HepG2 (cell line): Measurements from ENCODE around the gene VIM. TPM values are rescaled to one million over a fixed set of nuclear protein-coding genes. Genes with fewer than 3 reads are reported as not detected.
A peak's percentile ranks its signal among the peaks of the same experiment; 100 is the strongest.

Experiments used
- ATAC-seq: fragments of 200-7000 bp; cut with Tn5 transposase; 3 replicates; pipeline ENCODE4 v1.9.1; 2020; ENCODE audit warnings: mild to moderate bottlenecking, moderate library complexity
- BruUV-seq: library from RNA; stranded (reverse); fragments of 400-500 nt; replicated peaks from 2 replicates; lab custom pipeline; 2021; lab: Mats Ljungman, UMichigan
- CTCF ChIA-PET: fragments of 300-600 bp; formaldehyde crosslinking; extraction: SDS; loops from one replicate; lab custom pipeline; 2021; ENCODE audit warnings: low total read pairs, inconsistent platforms, low intra/inter-chr PET ratio; lab: Yijun Ruan, JAX
- POLR2A ChIA-PET: fragments of 350-600 bp; sonication (Branson Sonifier 250); formaldehyde crosslinking; loops from one replicate; lab custom pipeline; 2020; ENCODE audit warnings: antibody characterized with exemption, inconsistent platforms; lab: Yijun Ruan, JAX
- DNase-seq: peaks from one replicate; pipeline ENCODE4 v3.0.0-alpha.2; 2015; ENCODE audit warnings: low spot score
- FAIRE-seq: peaks from 3 replicates; lab custom pipeline; 2011; peaks lifted over from hg19 to GRCh38; lab: Jason Lieb, UNC
- H2AFZ ChIP-seq: one replicate; pipeline ENCODE4 v1.6.1; 2011; ENCODE audit warnings: low read length, inconsistent platforms
- H3K27ac ChIP-seq: fragments of 300-600 bp; 3 replicates; pipeline ENCODE4 v1.8.0; 2011; ENCODE audit warnings: mixed run types, mild to moderate bottlenecking, mixed read lengths, low read length, inconsistent platforms; ENCODE audit not compliant: insufficient read depth; ENCODE audit errors: extremely low read length
- H3K27me3 ChIP-seq, 2 experiments: fragments of 200-600 bp in 1 of 2; 2 replicates in 1 of 2; 3 replicates in 1 of 2; pipeline versions ENCODE4 v1.6.0 to v1.8.0; 2011; ENCODE audit warnings: low read length in 2 of 2, mild to moderate bottlenecking in 2 of 2, moderate library complexity in 2 of 2, inconsistent platforms in 1 of 2; ENCODE audit not compliant: insufficient read depth in 2 of 2, control insufficient read depth in 1 of 2
- H3K36me3 ChIP-seq, 2 experiments: fragments of 200-600 bp in 1 of 2; replicated peaks in 1 of 2; 2 replicates in 1 of 2; 3 replicates in 1 of 2; pipeline versions ENCODE4 v1.5.1 to v1.8.0; 2011; ENCODE audit warnings: low read length in 2 of 2, inconsistent platforms in 1 of 2; ENCODE audit not compliant: insufficient read depth in 2 of 2, control insufficient read depth in 1 of 2
- H3K4me1 ChIP-seq: 2 replicates; pipeline ENCODE4 v1.5.1; 2012; ENCODE audit warnings: low read length, inconsistent platforms; ENCODE audit not compliant: insufficient read depth
- H3K4me2 ChIP-seq: 2 replicates; pipeline ENCODE4 v1.6.0; 2011; ENCODE audit warnings: low read depth, low read length, inconsistent platforms
- H3K4me3 ChIP-seq, 3 experiments: fragments of 200-600 bp in 1 of 3; sonication (generic), shearing (Covaris generic) in 1 of 3; replicated peaks in 1 of 3; 2 replicates each; pipeline ENCODE4 v1.5.1; 2011 to 2016; ENCODE audit warnings: low read length in 3 of 3, inconsistent platforms in 2 of 3, low read depth in 2 of 3, mild to moderate bottlenecking in 2 of 3, control low read depth in 1 of 3, mixed read lengths in 1 of 3; ENCODE audit not compliant: insufficient read depth in 1 of 3
- H3K79me2 ChIP-seq: one replicate; pipeline ENCODE4 v1.6.1; 2011; ENCODE audit warnings: low read length, inconsistent platforms; ENCODE audit not compliant: insufficient read depth
- H3K9ac ChIP-seq: 2 replicates; pipeline ENCODE4 v1.6.0; 2011; ENCODE audit warnings: mild to moderate bottlenecking, low read depth, low read length, inconsistent platforms; ENCODE audit not compliant: insufficient read depth
- H3K9me3 ChIP-seq: 2 replicates; pipeline ENCODE4 v1.5.1; 2012; ENCODE audit warnings: mild to moderate bottlenecking, low read length
- H4K20me1 ChIP-seq: 2 replicates; pipeline ENCODE4 v1.6.0; 2011; ENCODE audit warnings: inconsistent platforms, mild to moderate bottlenecking, low read length, moderate library complexity; ENCODE audit not compliant: insufficient read depth
- CEBPB ChIP-seq: IDR thresholded peaks from 2 replicates; pipeline ENCODE4 v1.6.1; 2011; ENCODE audit warnings: low read depth, low read length, improper control_type of control experiment, borderline replicate concordance
- IRF2 ChIP-seq: IDR thresholded peaks from 2 replicates; pipeline ENCODE4 v1.6.1; 2018; ENCODE audit warnings: missing genetic modification reagents, missing compliant biosample characterization
- MEF2D ChIP-seq: sonication (generic); formaldehyde crosslinking; IDR thresholded peaks from 2 replicates; pipeline ENCODE4 v1.5.1; 2020; ENCODE audit warnings: mild to moderate bottlenecking, missing genetic modification reagents
- NFE2L1 ChIP-seq: sonication (generic); formaldehyde crosslinking; IDR thresholded peaks from 2 replicates; pipeline ENCODE4 v1.4.0; 2020; ENCODE audit warnings: missing genetic modification reagents, mild to moderate bottlenecking, borderline replicate concordance
- SSRP1 ChIP-seq: IDR thresholded peaks from 2 replicates; pipeline ENCODE4 v1.6.1; 2016; ENCODE audit warnings: control low read depth
- TBX3 ChIP-seq: fragments of 450-650 bp; IDR thresholded peaks from 2 replicates; pipeline ENCODE4 v1.6.1; 2017; ENCODE audit warnings: antibody characterized with exemption, mild to moderate bottlenecking, inconsistent platforms, borderline replicate concordance
- ZNF232 ChIP-seq: sonication (generic); formaldehyde crosslinking; IDR thresholded peaks from 2 replicates; pipeline ENCODE4 v1.4.0; 2020; ENCODE audit warnings: missing genetic modification reagents, borderline replicate concordance
- ZNF546 ChIP-seq: sonication (generic); formaldehyde crosslinking; conservative IDR thresholded peaks from 2 replicates; pipeline ENCODE4 v1.8.1; 2023; ENCODE audit warnings: mild to moderate bottlenecking, missing genetic modification reagents
- ZNF713 ChIP-seq: sonication (generic); formaldehyde crosslinking; IDR thresholded peaks from 2 replicates; pipeline ENCODE4 v1.4.0; 2020; ENCODE audit warnings: mild to moderate bottlenecking, missing genetic modification reagents
- WGBS: methylation state at CpG from one replicate; pipeline ENCODE4 v1.1.6; 2017; ENCODE audit warnings: low lambda C conversion rate; 5-methylcytosine and 5-hydroxymethylcytosine counted together
- in situ Hi-C: cut with HindIII; loops from 2 replicates; pipeline ENCODE4 v1.10.0; 2017; ENCODE audit warnings: low pct_unique_long_range_greater_than_20kb; ENCODE audit not compliant: extremely low pct_ligation_motif_present
- intact Hi-C: fragments of 100-400 bp; cut with micrococcal nuclease; formaldehyde crosslinking; loops from one replicate; pipeline ENCODE4 v1.10.0; 2022; ENCODE audit not compliant: unreplicated experiment
- polyA plus RNA-seq, 8 experiments: library from polyadenylated mRNA; depleted of rRNA in 3 of 8; stranded (reverse) in 7 of 8; unstranded in 1 of 8; fragments of >200 nt; fragmentation: Illumina TruSeq in 4 of 8; extraction: Trizol in 4 of 8; gene quantifications; 2 replicates each; pipeline versions ENCODE4 v1.2.1 to v1.2.3, GENCODE V29; 2011 to 2016; ENCODE audit warnings: low read depth in 4 of 8, missing spikeins in 1 of 8, mixed read lengths in 1 of 8; ENCODE audit not compliant: insufficient read depth in 1 of 8
- total RNA-seq, 5 experiments: library from RNA; depleted of rRNA; stranded (reverse); fragments of >200 nt; fragmentation: Illumina TruSeq; extraction: Trizol; gene quantifications; 2 replicates each; pipeline ENCODE4 v1.2.3, GENCODE V29; 2016; ENCODE audit warnings: low read depth in 1 of 5
- TF ChIP-seq, protein P1 (sequence below): sonication (generic); formaldehyde crosslinking; IDR thresholded peaks from 2 replicates; pipeline ENCODE4 v1.5.0; 2020; ENCODE audit warnings: missing genetic modification reagents, mild to moderate bottlenecking, borderline replicate concordance

VIM gene
- total and polyA plus RNA-seq, 2 of the 13 experiments (the other 11 are each of a cell fraction or from before 2014, with no cell fraction given) = not detected

DNA sequence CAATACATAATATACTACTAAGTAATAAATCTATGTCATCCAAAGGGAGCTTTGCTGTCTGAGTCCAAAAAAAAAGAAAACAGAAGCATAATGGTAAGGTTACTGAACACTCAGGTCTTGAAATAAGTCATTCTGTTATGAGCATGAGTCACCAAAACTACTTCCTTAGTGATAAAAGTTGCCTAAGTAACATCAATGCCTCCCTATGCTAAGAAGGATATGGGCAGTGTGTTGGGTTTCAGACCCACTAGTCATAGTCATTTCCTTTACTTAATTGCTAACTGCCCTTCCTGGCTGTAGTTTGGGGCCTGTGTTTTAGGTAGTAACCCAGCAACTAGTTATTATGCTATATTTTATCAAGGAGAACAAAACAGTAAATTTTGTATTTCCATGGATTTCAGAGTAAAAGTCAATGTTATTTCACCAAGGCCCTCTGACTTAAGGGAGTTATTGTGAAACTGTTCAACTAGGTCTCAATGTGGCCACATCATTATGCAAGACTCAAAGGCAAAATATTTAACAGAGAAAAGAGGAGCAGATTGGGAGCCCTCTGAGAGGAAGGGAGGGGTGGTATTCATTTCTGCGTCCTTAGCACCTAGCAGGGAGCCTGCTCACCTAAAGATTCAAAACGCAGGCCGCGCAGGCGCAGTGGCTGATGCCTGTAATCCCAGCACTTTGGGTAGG is 11.7 kb upstream of the VIM start:
- FAIRE-seq (no peak), ATAC-seq (no peak), DNase-seq (peak; percentile 47)
- Histone ChIP-seq H3K4me3 (no peak overlapping the region), H3K9me3 (no peaks in the 10 kb centered on the region), H2AFZ (no peak overlapping the region), H3K9ac (no peak overlapping the region), H3K4me1 (no peaks in the 10 kb centered on the region), H3K27ac (no peak overlapping the region), H3K79me2 (no peaks in the 10 kb centered on the region), H3K36me3 (no peaks in the 10 kb centered on the region), H4K20me1 (no peaks in the 10 kb centered on the region), H3K27me3 (no peaks in the 10 kb centered on the region), H3K4me2 (no peak overlapping the region)
- BruUV-seq = no TSS peak
- in situ Hi-C loops = no loop called here
- TF ChIP-seq NFE2L1 (CRISPR knock-in tag) (no peak), SSRP1 (CRISPR knock-in tag) (no peak), CEBPB (peak; percentile 68; the same call in 1 of the 2 replicates), ZNF713 (no peak), TBX3 (no peak), IRF2 (CRISPR knock-in tag) (no peak)
- TF ChIP-seq, protein P1, sequence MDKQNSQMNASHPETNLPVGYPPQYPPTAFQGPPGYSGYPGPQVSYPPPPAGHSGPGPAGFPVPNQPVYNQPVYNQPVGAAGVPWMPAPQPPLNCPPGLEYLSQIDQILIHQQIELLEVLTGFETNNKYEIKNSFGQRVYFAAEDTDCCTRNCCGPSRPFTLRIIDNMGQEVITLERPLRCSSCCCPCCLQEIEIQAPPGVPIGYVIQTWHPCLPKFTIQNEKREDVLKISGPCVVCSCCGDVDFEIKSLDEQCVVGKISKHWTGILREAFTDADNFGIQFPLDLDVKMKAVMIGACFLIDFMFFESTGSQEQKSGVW (CRISPR knock-in tag) = no peak
- POLR2A ChIA-PET = no interaction called here
- intact Hi-C loops = no loop called here
- CTCF ChIA-PET = no interaction called here
- WGBS = 71% methylated on average over 5 of the region's 5 CpGs

GRCh38 chr10:17216901-17217395 is 11.1 kb upstream of the VIM start:
- no peak for ATAC-seq
- no TSS peak for BruUV-seq
- Histone ChIP-seq H3K27ac (no peak overlapping the region), H3K4me2 (no peak overlapping the region), H3K4me3 (no peak overlapping the region), H2AFZ (no peak overlapping the region), H3K9ac (no peak overlapping the region), H3K4me1 (no peaks in the 10 kb centered on the region), H3K36me3 (no peaks in the 10 kb centered on the region), H3K27me3 (no peaks in the 10 kb centered on the region), H3K79me2 (no peaks in the 10 kb centered on the region), H4K20me1 (no peaks in the 10 kb centered on the region), H3K9me3 (no peaks in the 10 kb centered on the region)
- TF ChIP-seq ZNF232 (CRISPR knock-in tag) (no peak), ZNF546 (CRISPR knock-in tag) (no peak), MEF2D (CRISPR knock-in tag) (no peak)
- intact Hi-C loops = no loop called here
- ChIA-PET POLR2A (no interaction called here), CTCF (no interaction called here)
- no peak for FAIRE-seq
- DNase-seq = no peak
- 48% methylated on average over 6 of the region's 6 CpGs for WGBS
- in situ Hi-C loops = no loop called here
